Measurements from ENCODE around the gene GRID1.
"Not testable (repeated sequence)": the region's sequence is repeated elsewhere in the genome, so short reads cannot be mapped to it uniquely, and the experiment has no call there.

Gene GRID1

DNA sequence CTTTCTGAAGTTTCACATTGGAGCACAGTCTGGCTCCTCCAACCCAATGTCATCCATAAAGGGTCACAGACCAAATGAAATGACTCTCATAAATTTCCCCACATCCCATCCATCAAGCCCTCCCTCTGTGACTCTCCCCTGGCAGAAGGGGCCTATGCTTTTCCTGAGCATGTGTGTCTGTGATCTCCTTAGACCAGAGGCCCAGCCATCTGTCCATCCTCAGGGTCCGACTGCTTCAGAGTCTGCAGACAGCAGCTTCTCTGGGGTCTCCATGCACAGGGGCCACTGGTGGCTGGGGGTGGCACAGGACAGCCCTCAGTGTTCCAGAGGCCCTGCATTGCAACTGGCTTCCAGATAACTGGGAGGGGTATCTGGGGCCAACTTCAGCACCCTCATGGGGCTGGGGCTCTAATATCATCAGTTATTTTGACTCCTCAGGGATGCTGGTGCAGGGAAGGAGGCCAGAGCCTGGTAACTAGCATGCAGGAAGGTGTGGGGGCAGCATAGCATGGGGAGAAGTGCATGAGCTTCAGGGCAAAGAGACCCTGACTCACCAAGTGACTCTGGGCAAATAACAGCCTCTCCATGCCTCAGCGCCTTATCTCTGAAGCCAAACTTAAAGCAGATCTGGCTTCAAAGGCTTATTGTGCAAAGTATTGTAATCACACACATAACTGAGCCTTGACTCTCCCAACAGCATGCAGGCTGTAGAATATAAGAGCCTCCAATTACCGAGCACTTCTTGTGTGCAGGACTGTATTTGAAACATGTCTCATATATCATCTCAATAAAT is 266.9 kb downstream of the GRID1 start:
- no peak for DNase-seq

DNA sequence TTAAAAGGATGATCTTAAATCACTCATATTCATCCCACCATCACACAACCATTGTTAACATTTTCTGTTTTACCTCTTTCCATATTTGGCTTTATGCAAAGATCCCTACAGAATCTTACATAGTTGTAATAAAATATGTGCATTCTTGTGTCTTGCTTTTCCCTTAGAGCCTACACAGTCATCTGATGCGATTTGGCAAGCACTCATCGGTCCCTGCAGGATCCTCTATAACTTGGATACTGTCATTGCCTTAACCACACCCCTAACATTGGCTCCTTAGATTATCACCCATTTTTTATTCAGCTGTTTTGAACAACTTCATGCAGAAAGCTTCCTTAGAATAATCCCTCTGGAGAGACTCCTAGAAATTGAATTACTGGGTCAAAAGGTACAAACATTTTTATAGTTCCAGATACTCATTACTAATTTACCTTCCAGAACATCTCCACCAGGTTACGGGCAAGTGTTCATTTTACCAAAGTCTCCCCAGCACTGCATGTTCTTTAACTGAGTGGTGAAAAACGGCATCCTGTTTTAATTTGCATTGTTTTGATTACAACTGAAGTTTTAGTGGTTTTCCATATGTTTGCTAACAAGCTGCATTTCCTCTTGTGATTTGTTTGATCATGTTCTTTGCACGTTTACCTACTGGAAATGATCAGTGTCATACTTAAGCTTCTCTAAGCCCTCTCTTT is 268.3 kb downstream of the GRID1 start:
- DNase-seq: no peak

DNA sequence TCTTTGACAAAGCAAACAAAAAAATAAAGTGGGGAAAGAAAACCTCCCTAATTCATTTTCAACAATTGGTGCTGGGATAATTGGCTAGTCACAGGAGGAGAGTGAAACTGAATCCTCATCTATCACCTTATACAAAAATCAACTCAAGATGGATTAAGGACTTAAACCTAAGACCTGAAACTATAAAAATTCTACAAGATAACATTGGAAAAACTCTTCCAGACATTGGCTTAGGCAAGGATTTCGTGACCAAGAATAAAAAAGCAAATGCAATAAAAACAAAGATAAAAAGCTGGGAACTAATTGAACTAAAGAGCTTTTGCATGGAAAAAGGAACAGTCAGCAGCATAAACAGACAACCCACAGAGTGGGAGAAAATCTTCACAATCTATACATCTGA is 271.5 kb downstream of the GRID1 start:
- not testable (repeated sequence) for DNase-seq

DNA sequence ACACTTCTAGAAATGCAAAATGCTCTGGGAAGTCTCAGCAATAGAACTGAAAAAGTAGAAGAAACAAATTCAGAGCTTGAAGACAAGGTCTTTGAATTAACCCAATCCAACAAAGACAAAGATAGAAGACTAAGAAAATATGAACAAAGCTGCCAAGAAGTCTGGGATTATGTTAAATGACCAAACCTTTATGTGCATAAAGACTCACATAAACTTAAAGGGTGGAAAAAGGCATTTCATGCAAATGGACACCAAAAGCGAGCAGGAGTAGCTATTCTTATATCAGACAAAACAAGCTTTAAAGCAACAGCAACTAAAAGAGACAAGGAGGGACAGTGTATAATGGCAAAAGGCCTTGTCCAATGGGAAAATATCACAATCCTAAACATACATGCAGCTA is 274.3 kb downstream of the GRID1 start:
- not testable (repeated sequence) for DNase-seq

DNA sequence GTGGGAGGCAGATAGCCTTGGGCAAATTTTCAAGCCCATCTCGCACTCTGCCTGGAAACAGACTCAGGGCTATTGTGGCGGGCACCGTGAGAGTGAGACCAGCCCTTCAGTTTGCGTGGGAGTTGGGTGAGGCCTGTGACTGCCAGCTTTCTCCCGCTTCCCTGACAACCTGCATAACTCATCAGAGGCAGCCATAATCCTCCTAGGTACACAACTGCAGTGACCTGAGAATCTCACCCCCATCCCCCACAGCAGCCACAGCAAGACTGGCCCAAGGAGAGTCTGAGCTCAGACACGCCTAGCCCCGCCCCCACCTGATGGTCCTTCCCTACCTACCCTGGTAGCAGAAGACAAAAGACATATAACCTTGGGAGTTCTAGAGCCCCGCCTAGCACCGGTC is 275.4 kb downstream of the GRID1 start:
- DNase-seq: no peak

DNA sequence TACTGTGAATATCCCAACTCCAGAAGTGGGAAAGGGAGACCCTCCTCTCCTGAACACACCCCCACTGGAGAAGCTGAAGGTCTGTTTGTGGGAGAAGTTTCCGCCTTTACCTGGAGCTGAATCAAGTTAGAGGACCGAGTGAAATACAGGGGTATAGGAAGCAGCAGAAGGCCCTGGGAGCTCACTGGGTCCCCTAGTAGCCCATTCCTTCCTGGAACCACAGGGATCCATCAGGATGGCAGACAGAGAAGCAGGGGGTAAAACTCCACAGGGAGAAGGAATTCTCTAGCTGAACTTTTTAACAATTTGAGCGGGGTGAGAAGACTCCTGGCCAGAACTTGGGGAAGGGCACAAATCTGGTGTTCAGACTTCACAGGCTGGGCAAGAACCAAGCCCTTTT is 275.8 kb downstream of the GRID1 start:
- DNase-seq: no peak

GRCh38 chr10:86087716-86088115 is 278.9 kb downstream of the GRID1 start:
- no peak for DNase-seq

GRCh38 chr10:86086418-86086817 is 280.2 kb downstream of the GRID1 start:
- no peak for DNase-seq

- no peak for DNase-seq
Observed at GRCh38 chr10:86085686-86086085, 280.9 kb downstream of the GRID1 start.

GRCh38 chr10:86085136-86085535 is 281.5 kb downstream of the GRID1 start:
- DNase-seq: no peak

DNA sequence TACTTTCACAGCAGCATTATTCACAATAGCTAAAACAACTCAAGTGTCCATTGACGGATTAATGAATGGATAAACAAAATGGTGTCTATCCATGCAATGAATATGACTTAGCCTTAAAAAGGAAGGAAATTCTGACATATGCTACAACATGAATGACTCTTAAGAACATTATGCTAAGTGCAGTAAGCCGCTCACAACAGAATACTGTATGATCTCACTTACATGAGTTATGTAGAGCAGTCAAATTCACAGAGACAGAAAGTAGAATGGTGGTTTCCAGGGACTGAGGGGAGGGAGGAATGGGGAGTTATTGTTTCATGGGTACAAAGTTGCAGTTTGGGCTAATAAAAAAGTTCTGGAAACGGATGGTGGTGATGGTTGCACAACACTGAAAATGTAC is 282.0 kb downstream of the GRID1 start:
- DNase-seq: no peak

GRCh38 chr10:86083664-86084175 is 282.9 kb downstream of the GRID1 start:
- DNase-seq: no peak

DNA sequence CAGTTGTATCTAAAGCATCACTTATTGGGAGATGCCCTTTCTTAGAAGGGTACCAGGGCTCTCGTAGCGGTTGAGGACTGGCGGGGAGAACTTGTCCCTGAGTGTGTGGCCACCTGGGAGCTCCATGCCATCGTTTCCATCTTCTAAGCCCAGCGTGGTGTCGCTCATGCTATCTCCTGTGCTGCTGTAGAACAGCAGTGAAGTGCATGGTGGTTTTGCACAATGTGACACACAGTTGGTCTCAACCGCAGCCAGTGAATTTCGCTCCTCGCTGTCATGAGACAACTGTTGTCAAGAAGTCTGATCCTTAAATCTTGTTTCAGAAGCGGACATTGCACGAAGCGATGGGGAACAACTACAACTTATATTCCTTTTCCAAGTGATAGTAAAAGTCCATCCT is 283.4 kb downstream of the GRID1 start:
- no peak for DNase-seq

DNA sequence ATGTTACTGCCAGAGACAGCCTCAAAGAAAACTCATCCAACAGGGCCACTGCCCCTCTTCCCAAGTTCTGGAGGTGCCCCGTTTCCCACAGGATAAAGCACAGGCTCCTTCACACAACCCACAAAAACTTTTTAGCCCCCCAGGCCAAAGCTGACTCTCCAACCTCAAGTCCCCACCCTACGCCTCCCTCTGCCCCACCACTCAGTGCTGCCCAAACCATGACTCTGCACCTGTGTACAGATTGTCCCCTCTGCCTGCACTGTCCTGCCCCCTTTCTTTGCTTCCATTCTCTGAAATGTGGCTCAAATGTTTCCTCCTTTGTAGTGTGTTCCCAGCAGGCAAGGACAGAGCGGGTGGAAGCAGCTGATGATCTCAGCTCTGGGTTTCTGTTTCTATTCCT is 284.0 kb downstream of the GRID1 start:
- DNase-seq: no peak

- no peak for DNase-seq
Observed at GRCh38 chr10:86079088-86079487, 287.5 kb downstream of the GRID1 start.

DNA sequence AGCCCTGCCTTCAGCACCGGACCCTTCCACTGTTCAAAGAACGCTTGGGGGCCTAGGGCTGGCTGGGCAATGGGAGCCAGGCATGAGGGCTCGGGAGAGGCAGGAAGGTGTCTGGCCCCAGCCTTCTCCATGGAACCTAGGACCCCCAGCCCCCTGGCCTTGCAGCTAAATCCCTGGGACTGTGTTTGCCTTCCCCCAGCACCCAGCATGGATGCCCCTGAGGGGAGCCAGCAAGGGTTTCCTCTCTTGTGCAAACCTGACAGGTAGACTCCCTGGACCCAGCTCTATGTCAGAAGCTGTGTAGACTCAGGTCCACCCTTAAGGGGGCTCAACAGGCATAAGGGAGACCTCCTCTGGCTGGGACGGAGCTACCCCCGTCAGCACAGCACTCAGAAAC is 288.0 kb downstream of the GRID1 start:
- DNase-seq: no peak

DNA sequence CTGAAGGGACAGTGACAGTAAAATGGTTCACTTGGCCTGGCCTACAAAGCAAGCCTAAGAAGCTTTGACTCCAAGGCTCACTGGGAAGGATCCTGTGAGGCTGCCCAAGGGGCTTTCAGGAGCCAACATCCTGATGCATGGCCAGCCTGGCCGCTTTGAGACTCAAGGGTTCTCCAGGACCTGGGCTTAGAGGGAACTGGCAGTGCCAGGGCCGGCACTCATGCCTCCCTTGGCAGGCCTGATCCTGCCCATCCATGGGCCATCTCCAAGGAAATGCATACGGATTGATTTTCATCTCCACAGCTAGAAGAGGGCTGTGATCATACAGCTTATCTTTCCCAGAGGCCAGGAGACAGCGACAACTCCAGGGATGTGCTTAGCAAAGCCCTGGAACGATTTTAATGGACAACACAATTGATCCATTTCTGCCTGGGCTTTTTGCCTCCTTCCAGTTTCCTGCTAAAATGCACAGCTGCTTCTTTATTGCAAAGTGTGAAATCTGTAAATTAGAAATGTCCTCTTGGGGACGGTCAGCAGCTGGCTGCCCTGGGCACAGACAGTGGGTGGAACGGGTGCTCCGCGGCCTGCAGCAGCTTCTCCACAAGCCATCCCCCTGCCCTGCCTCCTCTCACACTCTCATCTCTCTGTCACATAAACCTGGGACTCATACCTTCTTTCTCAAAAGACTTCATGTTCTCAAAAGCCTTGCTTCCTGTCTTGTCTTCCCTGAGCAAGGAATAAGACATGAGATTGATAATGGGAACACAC is 288.5 kb downstream of the GRID1 start:
- DNase-seq: no peak

- DNase-seq: no peak
Observed at GRCh38 chr10:86077271-86077670, 289.3 kb downstream of the GRID1 start.

DNA sequence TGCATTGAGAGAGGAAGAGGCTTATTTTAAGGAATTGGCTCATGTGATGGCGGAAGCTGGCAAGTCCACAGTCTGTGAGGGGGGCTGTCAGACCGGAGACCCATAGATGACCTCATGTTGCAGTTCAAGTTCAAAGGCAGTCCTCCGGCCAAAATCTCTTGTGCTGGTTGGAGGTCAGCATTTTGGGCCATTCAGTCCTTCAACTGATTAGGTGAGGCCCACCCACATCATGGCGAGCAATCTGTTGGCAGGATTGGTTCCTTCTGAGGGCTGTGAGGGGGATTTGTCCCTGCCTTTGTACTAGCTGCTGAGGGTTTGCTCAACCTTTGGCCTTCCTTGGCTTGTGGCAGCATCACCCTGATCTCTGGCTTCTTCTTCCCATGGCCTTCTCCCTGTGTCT is 290.1 kb downstream of the GRID1 start:
- DNase-seq: not testable (repeated sequence)

DNA sequence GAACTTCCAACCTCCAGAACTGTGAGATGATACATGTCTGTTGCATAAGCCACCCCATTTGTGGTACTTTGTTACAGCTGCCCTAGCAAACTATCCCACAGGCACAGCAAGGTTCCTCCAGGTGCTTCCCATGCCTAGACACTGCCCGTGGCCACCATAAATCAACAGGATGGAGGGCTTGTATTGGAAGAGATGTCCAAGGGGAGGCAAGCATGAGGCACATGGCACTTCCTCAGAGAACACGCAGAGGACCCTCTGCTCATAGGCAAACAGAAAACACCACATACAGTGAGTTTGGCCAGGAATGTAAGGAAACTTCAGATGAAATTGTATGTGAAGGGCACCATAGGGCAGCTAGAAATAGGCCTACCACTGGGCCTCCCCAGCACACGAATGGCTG is 291.1 kb downstream of the GRID1 start:
- no peak for DNase-seq

- DNase-seq: no peak
Observed at GRCh38 chr10:86074294-86074693, 292.3 kb downstream of the GRID1 start.

DNA sequence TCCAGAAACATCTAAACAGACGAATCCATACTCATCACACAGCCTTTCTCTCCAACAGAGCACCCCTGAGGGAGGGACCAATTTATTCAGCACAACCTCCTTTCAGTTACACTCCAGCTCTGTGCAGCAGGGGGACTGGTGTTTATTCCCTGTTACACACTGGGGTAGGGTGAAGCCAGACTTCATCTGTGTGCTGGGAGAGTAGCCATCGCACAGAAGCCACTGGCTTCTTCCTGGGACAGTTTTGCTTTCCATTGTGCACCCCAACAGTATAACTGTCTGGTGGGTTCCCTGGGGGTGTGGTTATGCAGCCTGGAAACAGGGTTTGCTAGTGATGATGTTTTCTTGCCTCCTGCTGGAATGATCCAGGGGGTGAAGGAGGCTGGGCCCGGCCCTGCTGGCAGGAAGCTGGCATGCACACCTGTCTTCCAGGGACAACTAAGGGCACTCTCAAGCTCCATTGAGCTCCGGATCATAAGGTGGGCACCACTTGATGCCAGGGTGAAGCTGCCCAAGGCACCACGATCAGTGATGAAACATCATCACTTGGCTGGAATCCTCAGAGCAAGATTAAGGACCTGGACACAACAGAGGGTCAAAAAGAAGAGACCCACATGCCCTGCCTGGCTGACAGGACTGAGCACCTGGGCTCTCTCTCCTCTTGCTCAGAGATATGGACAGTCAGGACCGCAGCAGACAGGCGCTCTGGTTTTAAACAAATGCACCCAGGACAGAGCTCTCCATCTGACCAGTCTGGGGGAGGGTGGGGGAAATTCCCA is 293.2 kb downstream of the GRID1 start:
- no peak for DNase-seq

GRCh38 chr10:86072413-86072812 is 294.2 kb downstream of the GRID1 start:
- no peak for DNase-seq
